Neural cell (in vitro differentiated cells): ENCODE measurements around the gene SNCA. TPM values are rescaled to one million over a fixed set of nuclear protein-coding genes. Genes with fewer than 3 reads are reported as not detected.

Experiments used
- H2AFZ ChIP-seq: fragments of 200-600, 300-800 bp; sonication (generic), shearing (Covaris generic); 2 replicates; pipeline ENCODE4 v1.6.0; 2014; ENCODE audit warnings: low read depth, mild to moderate bottlenecking, antibody characterized with exemption, low read length, moderate library complexity
- H3F3A ChIP-seq: fragments of 200-600 bp; shearing (Covaris generic); 2 replicates; pipeline ENCODE4 v1.6.1; 2016; ENCODE audit warnings: mild to moderate bottlenecking, moderate library complexity, mixed read lengths, antibody characterized with exemption, low read length; ENCODE audit not compliant: insufficient read depth, poor library complexity, severe bottlenecking
- H3K27ac ChIP-seq: fragments of 200-600, 300-800 bp; sonication (generic), shearing (Covaris generic); 2 replicates; pipeline ENCODE4 v1.5.1; 2014; ENCODE audit warnings: mild to moderate bottlenecking, low read length, moderate library complexity
- H3K27me3 ChIP-seq: fragments of 300-800, 200-600 bp; sonication (generic), shearing (Covaris generic); 2 replicates; pipeline ENCODE4 v1.6.0; 2014; ENCODE audit warnings: mild to moderate bottlenecking, low read depth, low read length, moderate library complexity; ENCODE audit not compliant: insufficient read depth
- H3K36me3 ChIP-seq: fragments of 300-800, 200-600 bp; sonication (generic), shearing (Covaris generic); 2 replicates; pipeline ENCODE4 v1.5.1; 2014; ENCODE audit warnings: mild to moderate bottlenecking, antibody characterized with exemption, low read length, moderate library complexity; ENCODE audit not compliant: insufficient read depth
- H3K4me2 ChIP-seq: fragments of 300-800, 200-600 bp; sonication (generic), shearing (Covaris generic); 2 replicates; pipeline ENCODE4 v1.6.0; 2014; ENCODE audit warnings: mild to moderate bottlenecking, low read length
- H3K4me3 ChIP-seq: fragments of 300-800, 200-600 bp; sonication (generic), shearing (Covaris generic); 2 replicates; pipeline ENCODE4 v1.5.1; 2014; ENCODE audit warnings: mild to moderate bottlenecking, low read length, moderate library complexity
- H3K79me2 ChIP-seq: fragments of 200-600 bp; shearing (Covaris generic); replicated peaks from 2 replicates; pipeline ENCODE4 v1.6.0; 2014; ENCODE audit warnings: mild to moderate bottlenecking, low read length, moderate library complexity; ENCODE audit not compliant: insufficient read depth
- H3K9ac ChIP-seq: fragments of 300-800, 200-600 bp; sonication (generic), shearing (Covaris generic); 2 replicates; pipeline ENCODE4 v1.6.1; 2016; ENCODE audit warnings: mild to moderate bottlenecking, low read length, mixed read lengths
- H3K9me2 ChIP-seq: fragments of 200-600 bp; shearing (Covaris generic); 2 replicates; pipeline ENCODE4 v1.6.1; 2016; ENCODE audit warnings: mild to moderate bottlenecking, low read length, mixed read lengths; ENCODE audit not compliant: insufficient read depth
- H3K9me3 ChIP-seq: fragments of 200-600, 300-800 bp; sonication (generic), shearing (Covaris generic); 2 replicates; pipeline ENCODE4 v1.6.1; 2016; ENCODE audit warnings: mild to moderate bottlenecking, mixed run types, low read length, moderate library complexity, mixed read lengths
- H4K20me1 ChIP-seq: fragments of 200-600 bp; shearing (Covaris generic); 2 replicates; pipeline ENCODE4 v1.6.1; 2016; ENCODE audit warnings: mild to moderate bottlenecking, mixed run types; ENCODE audit not compliant: insufficient read depth
- CTCF ChIP-seq: fragments of 450-650 bp; IDR thresholded peaks from 2 replicates; pipeline ENCODE4 v1.5.1; 2014; ENCODE audit warnings: antibody characterized with exemption, mild to moderate bottlenecking, moderate library complexity; ENCODE audit not compliant: poor library complexity, severe bottlenecking
- EP300 ChIP-seq: fragments of 450-650 bp; conservative IDR thresholded peaks from 2 replicates; pipeline ENCODE4 v1.6.1; 2014; ENCODE audit warnings: antibody characterized with exemption, mild to moderate bottlenecking, moderate library complexity; ENCODE audit not compliant: poor library complexity, severe bottlenecking
- EZH2 ChIP-seq: fragments of 200-600, 300-800 bp; shearing (Covaris generic), sonication (generic); IDR thresholded peaks from 2 replicates; pipeline ENCODE4 v1.6.1; 2014; ENCODE audit warnings: antibody characterized with exemption, low read length, borderline replicate concordance, mild to moderate bottlenecking; ENCODE audit not compliant: insufficient read depth, poor library complexity, severe bottlenecking
- MXI1 ChIP-seq: fragments of 450-650 bp; conservative IDR thresholded peaks from 2 replicates; pipeline ENCODE4 v1.6.1; 2014; ENCODE audit warnings: antibody characterized with exemption, mild to moderate bottlenecking; ENCODE audit not compliant: poor library complexity, severe bottlenecking
- POLR2AphosphoS5 ChIP-seq: IDR thresholded peaks from 2 replicates; pipeline ENCODE4 v1.6.1; 2012
- RAD21 ChIP-seq: fragments of 450-650 bp; conservative IDR thresholded peaks from 2 replicates; pipeline ENCODE4 v1.6.1; 2014; ENCODE audit warnings: antibody characterized with exemption, mild to moderate bottlenecking, moderate library complexity
- REST ChIP-seq: IDR thresholded peaks from 2 replicates; pipeline ENCODE4 v1.6.1; 2012; ENCODE audit warnings: borderline replicate concordance
- SMC3 ChIP-seq: fragments of 450-650 bp; conservative IDR thresholded peaks from 2 replicates; pipeline ENCODE4 v1.6.1; 2014; ENCODE audit warnings: antibody characterized with exemption, mild to moderate bottlenecking, moderate library complexity; ENCODE audit not compliant: poor library complexity
- TAF1 ChIP-seq: IDR thresholded peaks from 2 replicates; pipeline ENCODE4 v1.6.1; 2012; ENCODE audit warnings: low read depth
- polyA plus RNA-seq: library from polyadenylated mRNA; depleted of rRNA; stranded (reverse); fragments of >200 nt; gene quantifications from 2 replicates; pipeline ENCODE4 v1.2.3, GENCODE V29; 2014

Gene SNCA
- polyA plus RNA-seq, 1 donor from 2014 or later = 66.1 TPM

- no peaks in the 10 kb centered on the region for H3K9me2 ChIP-seq
- no peak overlapping the region for H3K27ac ChIP-seq
- no peaks in the 10 kb centered on the region for H3K36me3 ChIP-seq
- no peaks in the 10 kb centered on the region for H3K9me3 ChIP-seq
- H3K79me2 ChIP-seq = no peaks in the 10 kb centered on the region
- no peak overlapping the region for H3K4me3 ChIP-seq
- H3K4me2 ChIP-seq = no peak overlapping the region
- no peak overlapping the region for H3K9ac ChIP-seq
- no peaks in the 10 kb centered on the region for H3K27me3 ChIP-seq
- H3F3A ChIP-seq = no peaks in the 10 kb centered on the region
- TF ChIP-seq RAD21 (no peak), SMC3 (no peak), EZH2 (no peak), MXI1 (no peak), REST (no peak), CTCF (no peak), TAF1 (no peak), EP300 (no peak), POLR2AphosphoS5 (no peak)
- no peak overlapping the region for H2AFZ ChIP-seq
- no peaks in the 10 kb centered on the region for H4K20me1 ChIP-seq
Measured at GRCh38 chr4:89744914-89745313, 92.0 kb downstream of the SNCA start.

- Histone ChIP-seq H3K27ac (no peak overlapping the region), H3K4me3 (no peak overlapping the region), H3K4me2 (no peak overlapping the region), H3K9me2 (no peaks in the 10 kb centered on the region), H3K36me3 (no peaks in the 10 kb centered on the region), H3K9me3 (no peaks in the 10 kb centered on the region), H3F3A (no peaks in the 10 kb centered on the region), H3K27me3 (no peaks in the 10 kb centered on the region), H3K9ac (no peak overlapping the region), H3K79me2 (no peaks in the 10 kb centered on the region), H2AFZ (no peak overlapping the region), H4K20me1 (no peaks in the 10 kb centered on the region)
- TF ChIP-seq SMC3 (no peak), TAF1 (no peak), REST (no peak), EP300 (no peak), RAD21 (no peak)
Measured at GRCh38 chr4:89741768-89742167, 95.2 kb downstream of the SNCA start.
